Measurements from ENCODE around the gene NTRK2. TPM values are rescaled to one million over a fixed set of nuclear protein-coding genes. Genes with fewer than 3 reads are reported as not detected.
A peak's percentile ranks its signal among the peaks of the same experiment; 100 is the strongest.

Gene NTRK2
- total RNA-seq, 1 donor from 2014 or later: 0.02 TPM

- Mint-ChIP-seq H3K9me3 (no peaks in the 10 kb centered on the region), H3K4me1 (peaks cover 9% of the 10 kb centered on the region), H3K27me3 (ENCODE audit: insufficient read depth, low read depth) (no peaks in the 10 kb centered on the region), H3K36me3 (no peaks in the 10 kb centered on the region), H3K27ac (no peak overlapping the region), H3K4me3 (no peak overlapping the region)
- Histone ChIP-seq H3K9ac (no peak overlapping the region), H4K20me1 (ENCODE audit: low read depth) (no peaks in the 10 kb centered on the region), H3K9me3 (ENCODE audit: low read depth) (no peaks in the 10 kb centered on the region), H3K4me1 (no peaks in the 10 kb centered on the region), H3F3A (ENCODE audit: low read depth) (no peaks in the 10 kb centered on the region), H3K4me2 (no peak overlapping the region), H3K27ac (no peak overlapping the region), H3K36me3 (no peaks in the 10 kb centered on the region), H3K27me3 (peaks cover 27% of the 10 kb centered on the region), H2AFZ (replicated peaks) (no peak overlapping the region), H3K4me3 (no peak overlapping the region), H3K79me2 (ENCODE audit: low read depth) (no peaks in the 10 kb centered on the region)
- no peak for DNase-seq (ENCODE audit: low spot score)
- no peak for TF ChIP-seq EZH2 (IDR thresholded peaks at IDR 0.05)
- no peak for TF ChIP-seq EZH2phosphoT487 (IDR thresholded peaks at IDR 0.05)
- TF ChIP-seq CTCF (IDR thresholded peaks at IDR 0.05): no peak
Measured at GRCh38 chr9:84694248-84694647, 24.7 kb downstream of the NTRK2 start.

- no peak overlapping the region for H3K27ac ChIP-seq
- no peak for TF ChIP-seq CTCF (IDR thresholded peaks at IDR 0.05)
- TF ChIP-seq EZH2 (IDR thresholded peaks at IDR 0.05): no peak
- no peak for TF ChIP-seq EZH2phosphoT487 (IDR thresholded peaks at IDR 0.05)
- H3K27me3 ChIP-seq: peaks cover 27% of the 10 kb centered on the region
- H3K27me3 Mint-ChIP-seq (ENCODE audit: insufficient read depth, low read depth): no peaks in the 10 kb centered on the region
- no peaks in the 10 kb centered on the region for H3K36me3 Mint-ChIP-seq
- no peaks in the 10 kb centered on the region for H3F3A ChIP-seq (ENCODE audit: low read depth)
- H4K20me1 ChIP-seq (ENCODE audit: low read depth): no peaks in the 10 kb centered on the region
- no peak overlapping the region for H3K4me3 Mint-ChIP-seq
- no peak overlapping the region for H3K4me2 ChIP-seq
- no peaks in the 10 kb centered on the region for H3K9me3 ChIP-seq (ENCODE audit: low read depth)
- no peaks in the 10 kb centered on the region for H3K4me1 ChIP-seq
- H3K27ac Mint-ChIP-seq: peak overlapping the region; percentile 4
- DNase-seq (ENCODE audit: low spot score): no peak
- no peak overlapping the region for H3K4me3 ChIP-seq
- peaks cover 22% of the 10 kb centered on the region for H3K4me1 Mint-ChIP-seq
- H3K36me3 ChIP-seq: no peaks in the 10 kb centered on the region
- no peaks in the 10 kb centered on the region for H3K79me2 ChIP-seq (ENCODE audit: low read depth)
- no peak overlapping the region for H3K9ac ChIP-seq
- no peak overlapping the region for H2AFZ ChIP-seq (replicated peaks)
- no peaks in the 10 kb centered on the region for H3K9me3 Mint-ChIP-seq
Measured at GRCh38 chr9:84697042-84697441, 27.5 kb downstream of the NTRK2 start.

- H3K27ac Mint-ChIP-seq: no peak overlapping the region
- H4K20me1 ChIP-seq (ENCODE audit: low read depth): no peaks in the 10 kb centered on the region
Measured at GRCh38 chr9:84697509-84698114, 28.1 kb downstream of the NTRK2 start.

More at GRCh38 chr9:84697509-84698114, 28.1 kb downstream of the NTRK2 start:
- peak; percentile 82 for TF ChIP-seq CTCF (IDR thresholded peaks at IDR 0.05)
- TF ChIP-seq EZH2 (IDR thresholded peaks at IDR 0.05): no peak
- TF ChIP-seq EZH2phosphoT487 (IDR thresholded peaks at IDR 0.05): no peak
- Histone ChIP-seq H3K4me3 (no peak overlapping the region), H3K4me1 (no peaks in the 10 kb centered on the region), H3K9ac (no peak overlapping the region), H3K27ac (no peak overlapping the region), H3F3A (ENCODE audit: low read depth) (no peaks in the 10 kb centered on the region), H2AFZ (replicated peaks) (no peak overlapping the region), H3K79me2 (ENCODE audit: low read depth) (no peaks in the 10 kb centered on the region), H3K4me2 (no peak overlapping the region), H3K27me3 (peaks cover 27% of the 10 kb centered on the region), H3K9me3 (ENCODE audit: low read depth) (no peaks in the 10 kb centered on the region), H3K36me3 (no peaks in the 10 kb centered on the region)
- no peaks in the 10 kb centered on the region for H3K9me3 Mint-ChIP-seq
- H3K4me3 Mint-ChIP-seq: no peak overlapping the region
- no peaks in the 10 kb centered on the region for H3K27me3 Mint-ChIP-seq (ENCODE audit: insufficient read depth, low read depth)
- DNase-seq (ENCODE audit: low spot score): peak; percentile 84
- no peaks in the 10 kb centered on the region for H3K36me3 Mint-ChIP-seq
- peaks cover 22% of the 10 kb centered on the region for H3K4me1 Mint-ChIP-seq

All from neural progenitor cell (in vitro differentiated cells).